Thyroid gland (tissue), 4 donors: ENCODE data around the gene CNTN1.

Experiments
- POLR2A ChIP-seq, 2 donors: fragments of 450-650 bp; IDR thresholded peaks; one replicate each; pipeline ENCODE4 v1.6.1; 2017; ENCODE audit warnings: antibody characterized with exemption in 2 of 2, mild to moderate bottlenecking in 2 of 2, moderate library complexity in 1 of 2
- TF ChIP-seq, protein P1 (sequence below), 6 experiments: fragments of 200-600 bp in 3 of 6; fragments of 450-650 bp in 3 of 6; sonication (generic) in 3 of 6; IDR thresholded peaks; one replicate each; pipeline ENCODE4 v1.5.1; 2016 to 2019; ENCODE audit warnings: antibody characterized with exemption in 6 of 6, mild to moderate bottlenecking in 2 of 6, inconsistent platforms in 1 of 6, moderate library complexity in 1 of 6

DNA sequence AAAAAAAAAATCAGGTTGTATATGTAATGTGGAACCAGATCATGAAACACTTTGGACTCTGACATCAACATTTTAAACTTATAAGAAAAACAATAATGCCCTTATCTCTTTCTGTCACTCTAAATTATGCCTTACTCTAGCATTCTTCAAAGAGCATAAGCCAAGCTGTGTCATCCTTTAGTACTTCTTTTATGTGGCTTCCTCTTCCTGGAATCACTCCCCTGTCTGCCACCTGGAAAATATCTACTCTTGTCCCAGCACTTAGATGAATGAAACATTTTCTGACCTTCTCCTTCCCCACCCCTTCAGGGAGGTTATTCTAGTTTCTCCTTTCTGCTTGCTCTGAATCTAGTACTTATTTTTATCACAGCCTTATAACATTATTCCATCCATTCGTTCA is 101.2 kb downstream of the CNTN1 start:
- TF ChIP-seq, protein P1, sequence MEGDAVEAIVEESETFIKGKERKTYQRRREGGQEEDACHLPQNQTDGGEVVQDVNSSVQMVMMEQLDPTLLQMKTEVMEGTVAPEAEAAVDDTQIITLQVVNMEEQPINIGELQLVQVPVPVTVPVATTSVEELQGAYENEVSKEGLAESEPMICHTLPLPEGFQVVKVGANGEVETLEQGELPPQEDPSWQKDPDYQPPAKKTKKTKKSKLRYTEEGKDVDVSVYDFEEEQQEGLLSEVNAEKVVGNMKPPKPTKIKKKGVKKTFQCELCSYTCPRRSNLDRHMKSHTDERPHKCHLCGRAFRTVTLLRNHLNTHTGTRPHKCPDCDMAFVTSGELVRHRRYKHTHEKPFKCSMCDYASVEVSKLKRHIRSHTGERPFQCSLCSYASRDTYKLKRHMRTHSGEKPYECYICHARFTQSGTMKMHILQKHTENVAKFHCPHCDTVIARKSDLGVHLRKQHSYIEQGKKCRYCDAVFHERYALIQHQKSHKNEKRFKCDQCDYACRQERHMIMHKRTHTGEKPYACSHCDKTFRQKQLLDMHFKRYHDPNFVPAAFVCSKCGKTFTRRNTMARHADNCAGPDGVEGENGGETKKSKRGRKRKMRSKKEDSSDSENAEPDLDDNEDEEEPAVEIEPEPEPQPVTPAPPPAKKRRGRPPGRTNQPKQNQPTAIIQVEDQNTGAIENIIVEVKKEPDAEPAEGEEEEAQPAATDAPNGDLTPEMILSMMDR (IDR thresholded peaks at IDR 0.05): no peak
- no peak for TF ChIP-seq POLR2A (IDR thresholded peaks at IDR 0.05)
